Measurements from ENCODE around the gene NEGR1.

GRCh38 chr1:71542155-71542554 is 740.2 kb downstream of the NEGR1 start:
- no peak for TF ChIP-seq EZH2 (IDR thresholded peaks at IDR 0.05; ENCODE audit: borderline replicate concordance)
- TF ChIP-seq CTCF (IDR thresholded peaks at IDR 0.05; ENCODE audit: poor library complexity), result no peak
- no peak for TF ChIP-seq EZH2phosphoT487 (IDR thresholded peaks at IDR 0.05; ENCODE audit: low read depth, severe bottlenecking, unreplicated experiment)

Data from hepatocyte (in vitro differentiated cells).